Omental fat pad (tissue), 4 donors: ENCODE results near the gene CDADC1. TPM values are rescaled to one million over a fixed set of nuclear protein-coding genes. Genes with fewer than 3 reads are reported as not detected.

Source experiments
- ATAC-seq: fragments of 150-250 bp; one replicate; pipeline ENCODE4 v1.9.1; 2016; ENCODE audit warnings: mild to moderate bottlenecking, moderate library complexity; ENCODE audit not compliant: low FRiP score
- DNase-seq: peaks from one replicate; pipeline ENCODE4 v3.0.0-alpha.2; 2019; ENCODE audit warnings: low spot score
- CTCF ChIP-seq, 3 donors: fragments of 450-650 bp; IDR thresholded peaks; one replicate each; pipeline ENCODE4 v1.5.1; 2016 to 2017; ENCODE audit warnings: antibody characterized with exemption in 3 of 3, mild to moderate bottlenecking in 3 of 3, moderate library complexity in 2 of 3
- total RNA-seq, 4 donors: library from RNA; depleted of rRNA; stranded (reverse); fragments of >200 nt; gene quantifications; one replicate each; pipeline ENCODE4 v1.1.0, GENCODE V29; 2016

The CDADC1 gene
- total RNA-seq, 4 donors from 2014 or later, result 4.5 to 9.6 (median 7.7) TPM

- DNase-seq (no peak), ATAC-seq (no peak)
- no peak for TF ChIP-seq CTCF (IDR thresholded peaks at IDR 0.05)
Observed at GRCh38 chr13:49336655-49337054, 88.9 kb downstream of the CDADC1 start.

GRCh38 chr13:49340161-49340560 is 92.4 kb downstream of the CDADC1 start:
- no peak for DNase-seq
- ATAC-seq, result no peak
- TF ChIP-seq CTCF (IDR thresholded peaks at IDR 0.05), result no peak

- ATAC-seq (no peak), DNase-seq (no peak)
- TF ChIP-seq CTCF (IDR thresholded peaks at IDR 0.05), result no peak
Observed at GRCh38 chr13:49341517-49341916, 93.8 kb downstream of the CDADC1 start.

- no peak for DNase-seq
- no peak for ATAC-seq
- TF ChIP-seq CTCF (IDR thresholded peaks at IDR 0.05), result no peak
Observed at GRCh38 chr13:49341941-49342340, 94.2 kb downstream of the CDADC1 start.

GRCh38 chr13:49342454-49342853 is 94.7 kb downstream of the CDADC1 start:
- TF ChIP-seq CTCF (IDR thresholded peaks at IDR 0.05), result no peak
- ATAC-seq, result no peak
- DNase-seq, result no peak

Other genes starting within 250 kb of the CDADC1 start
- under 1 TPM in 1 of 4 donors, not detected in 3; 0.72 TPM for gene MLNR, start 27.6 kb upstream of the CDADC1 start, total RNA-seq
- 10 to 100 TPM; 16.0 to 39.4 (median 25.7) TPM for gene CAB39L, start 196.1 kb downstream of the CDADC1 start, total RNA-seq
- 1 to 10 TPM; 5.6 to 9.6 (median 6.6) TPM for gene SETDB2, start 196.3 kb downstream of the CDADC1 start, total RNA-seq
- gene PHF11, start 248.0 kb downstream of the CDADC1 start, total RNA-seq, result 10 to 100 TPM; 22.9 to 54.2 (median 26.9) TPM